Stimulated activated CD8-positive, alpha-beta memory T cell treated with anti-CD3 and anti-CD28 coated beads, Interleukin-12 subunit alpha, Interleukin-12 subunit beta, amount 100 ng/mL, for 24 hours (primary cell): ENCODE results near the gene GBP7.
"Not testable (repeated sequence)": the region's sequence is repeated elsewhere in the genome, so short reads cannot be mapped to it uniquely, and the experiment has no call there.

Source experiments
- DNase-seq: peaks from one replicate; pipeline ENCODE4 v3.0.0-alpha.2; 2020; ENCODE audit errors: extremely low read depth

GBP7 gene

DNA sequence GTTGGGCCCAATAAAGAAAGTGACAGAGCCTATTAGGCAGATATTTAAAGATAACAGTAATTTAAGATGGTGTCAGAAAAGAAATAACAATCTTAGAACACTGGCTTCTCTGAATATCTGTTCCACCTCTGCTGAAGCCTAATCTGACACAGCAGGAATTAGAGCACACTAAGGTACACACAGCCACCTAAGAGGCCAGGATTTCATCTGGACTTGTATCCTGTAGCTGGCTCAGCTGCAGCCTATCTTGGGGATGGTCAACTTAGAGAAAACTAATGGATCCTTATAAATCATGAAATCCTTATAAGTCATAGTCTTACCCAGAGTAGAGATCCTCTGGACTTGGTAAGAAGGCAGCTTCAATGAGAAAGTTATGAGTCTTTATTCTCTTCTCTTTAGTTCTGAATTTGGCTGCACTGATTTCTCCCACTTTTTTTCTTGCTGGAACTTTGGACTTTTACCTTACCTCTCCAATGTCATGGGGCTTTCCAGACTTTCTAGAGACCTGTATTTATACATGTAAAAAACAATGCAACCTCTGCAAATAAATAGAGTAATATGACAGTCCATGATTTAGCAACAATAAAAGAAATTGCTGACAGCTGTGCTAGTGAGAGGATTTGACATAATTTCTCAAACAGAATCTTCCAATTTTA lies at the start of gene GBP7:
TSS of gene GBP7 (minus strand) at position 403 of the 656 bp plus-strand sequence. CDS start 4,068 bp downstream, outside the sequence.
- DNase-seq = no peak

- no peak for DNase-seq
Measured at GRCh38 chr1:89221341-89221740, 45.5 kb upstream of the GBP7 start.

DNA sequence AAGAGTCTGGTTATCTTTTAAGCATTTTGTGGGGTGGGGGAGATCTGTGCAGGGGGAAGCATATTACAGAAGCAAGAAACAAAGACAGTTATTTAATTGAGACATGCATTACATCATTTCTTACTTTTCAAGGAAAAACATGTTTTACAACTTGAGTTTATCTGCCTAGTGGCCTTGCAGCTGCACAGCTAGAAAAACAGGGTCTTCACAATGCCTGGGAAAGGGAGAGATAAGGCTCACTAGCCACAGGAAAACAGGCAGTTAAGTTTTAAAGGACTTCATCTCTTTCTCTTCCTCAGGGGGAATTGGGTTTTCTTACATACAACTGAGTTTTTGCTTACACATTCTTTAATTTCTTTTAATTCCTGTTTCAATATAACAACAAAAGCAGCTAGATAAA lies 44.0 kb upstream of the GBP7 start:
- DNase-seq = not testable (repeated sequence)

- not testable (repeated sequence) for DNase-seq
Measured at GRCh38 chr1:89218941-89219340, 43.1 kb upstream of the GBP7 start.

- no peak for DNase-seq
Measured at GRCh38 chr1:89213347-89213746, 37.5 kb upstream of the GBP7 start.

- no peak for DNase-seq
Measured at GRCh38 chr1:89211035-89211634, 35.3 kb upstream of the GBP7 start.

- no peak for DNase-seq
Measured at GRCh38 chr1:89206373-89206772, 30.6 kb upstream of the GBP7 start.

DNA sequence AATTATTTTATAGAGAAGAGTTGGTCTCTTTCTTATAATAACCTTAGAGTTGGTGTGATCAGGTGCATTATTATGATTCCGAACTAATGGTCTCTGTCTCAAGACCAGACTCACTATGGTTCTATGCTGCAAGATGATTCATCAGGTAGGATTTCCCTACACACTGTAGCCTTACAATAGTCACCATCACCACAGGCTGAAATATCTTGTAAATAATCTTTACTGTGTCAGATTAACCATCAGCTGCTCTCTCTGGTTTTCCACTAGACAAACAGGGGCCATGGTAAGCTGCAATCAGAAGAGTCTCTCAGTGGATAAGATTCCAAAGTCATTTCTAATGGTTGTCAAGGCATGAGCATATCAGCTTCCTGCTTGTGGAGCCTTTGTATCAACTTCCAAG lies 27.4 kb upstream of the GBP7 start:
- no peak for DNase-seq

GRCh38 chr1:89201106-89201794 lies 25.4 kb upstream of the GBP7 start:
- DNase-seq = no peak

DNA sequence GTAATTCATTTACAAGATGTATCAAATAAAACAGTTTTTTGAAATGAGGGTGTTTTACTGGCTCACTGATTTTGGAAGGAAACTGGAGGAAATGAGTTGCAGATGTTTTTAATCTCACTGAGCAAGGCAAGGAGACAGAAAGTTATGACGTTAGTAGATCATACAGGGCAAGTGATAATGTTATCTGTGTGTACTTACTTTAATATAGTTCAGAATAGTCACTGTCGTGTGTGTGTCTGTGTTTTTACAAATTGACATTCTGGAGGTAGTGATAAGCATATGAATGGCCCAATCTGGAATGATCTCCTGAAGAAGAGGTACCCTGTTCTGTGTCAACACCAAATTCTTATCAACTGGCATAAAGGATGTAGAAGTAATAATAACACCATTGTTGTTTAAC lies 24.9 kb upstream of the GBP7 start:
- no peak for DNase-seq

- DNase-seq = no peak
Measured at GRCh38 chr1:89199525-89200031, 23.8 kb upstream of the GBP7 start.

GRCh38 chr1:89198491-89199072 lies 22.8 kb upstream of the GBP7 start, which contains the start of gene GBP4:
GBP4 (minus strand) TSS chr1:89198942; CDS start chr1:89198834, 108 bp downstream.
- DNase-seq = no peak

DNA sequence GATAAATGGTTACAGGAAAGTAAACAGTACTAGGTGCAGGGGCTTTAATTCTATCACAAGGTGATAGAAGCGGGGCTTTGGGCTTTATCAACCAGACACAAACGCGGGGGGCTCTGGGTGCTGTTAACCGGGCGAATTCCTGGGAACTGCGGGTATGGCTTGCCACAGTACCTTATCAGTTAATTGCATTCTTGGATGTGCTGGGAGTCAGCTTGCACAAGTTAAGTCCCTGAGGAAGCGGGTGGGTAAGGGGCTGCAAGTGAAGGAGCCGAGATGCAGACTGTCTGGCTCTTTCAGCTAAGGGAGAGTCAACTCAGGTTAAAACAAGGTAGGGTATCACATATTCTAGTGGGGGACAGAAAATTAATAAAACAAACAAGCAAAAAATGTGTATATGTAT lies 22.3 kb upstream of the GBP7 start:
- DNase-seq = no peak

- no peak for DNase-seq
Measured at GRCh38 chr1:89195476-89195875, 19.7 kb upstream of the GBP7 start.

DNA sequence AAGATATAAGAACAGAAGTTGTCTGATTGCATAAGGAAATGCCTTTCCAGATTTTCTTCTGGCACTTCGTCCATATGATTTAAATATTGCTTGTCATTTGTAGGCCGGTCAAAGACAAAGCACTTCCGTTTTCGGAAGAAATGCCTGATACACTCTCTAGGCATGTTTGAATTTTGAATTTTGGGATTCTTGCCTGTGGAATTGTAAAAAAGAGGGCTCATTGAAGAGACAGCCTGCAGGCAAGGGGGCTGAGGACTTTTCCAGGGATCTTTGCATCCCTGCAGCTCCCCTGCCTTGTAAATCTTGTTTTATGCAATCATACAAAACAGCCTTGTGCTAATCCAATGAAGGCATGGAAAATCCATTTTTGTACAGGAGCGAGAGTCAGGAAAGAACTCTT lies 15.5 kb upstream of the GBP7 start:
- DNase-seq = no peak

DNA sequence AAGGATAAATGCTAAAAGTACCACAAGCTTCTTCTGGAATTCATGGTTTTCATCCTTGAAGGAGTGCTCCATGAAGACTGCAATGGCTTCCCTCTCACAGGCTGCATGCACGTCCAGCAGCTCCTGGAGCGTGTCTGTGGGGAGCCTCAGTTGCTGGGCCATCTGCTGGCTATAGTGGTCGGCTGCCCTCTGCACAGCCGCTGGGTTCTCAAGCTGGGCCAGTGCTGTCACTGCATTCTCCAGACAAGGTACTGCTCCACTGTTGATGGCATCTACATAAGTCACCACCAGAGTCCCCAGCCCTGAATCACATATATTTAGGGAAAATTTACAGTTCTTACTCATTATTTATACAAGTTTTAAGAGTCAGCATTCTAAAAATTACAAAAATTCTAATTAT lies 14.2 kb upstream of the GBP7 start:
- no peak for DNase-seq

DNA sequence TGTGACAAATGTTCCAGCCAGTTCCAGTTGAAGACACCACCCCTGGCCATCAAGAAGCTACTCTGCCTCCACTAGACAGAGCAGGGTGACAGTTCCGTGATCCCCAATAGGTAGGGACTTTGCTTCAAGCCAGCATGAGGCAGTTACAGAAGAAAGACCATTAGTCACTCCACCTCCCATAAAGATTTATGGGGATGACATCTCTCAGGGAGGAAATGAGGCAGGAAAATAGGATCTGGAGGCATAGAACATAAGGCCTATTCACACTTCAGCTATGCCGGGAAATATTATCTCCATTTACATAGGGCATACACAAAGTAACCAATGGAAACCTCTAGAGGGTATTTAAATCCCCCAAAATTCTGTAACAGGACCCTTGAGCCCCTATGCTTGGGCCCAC lies 3.5 kb upstream of the GBP7 start:
- DNase-seq = no peak

DNA sequence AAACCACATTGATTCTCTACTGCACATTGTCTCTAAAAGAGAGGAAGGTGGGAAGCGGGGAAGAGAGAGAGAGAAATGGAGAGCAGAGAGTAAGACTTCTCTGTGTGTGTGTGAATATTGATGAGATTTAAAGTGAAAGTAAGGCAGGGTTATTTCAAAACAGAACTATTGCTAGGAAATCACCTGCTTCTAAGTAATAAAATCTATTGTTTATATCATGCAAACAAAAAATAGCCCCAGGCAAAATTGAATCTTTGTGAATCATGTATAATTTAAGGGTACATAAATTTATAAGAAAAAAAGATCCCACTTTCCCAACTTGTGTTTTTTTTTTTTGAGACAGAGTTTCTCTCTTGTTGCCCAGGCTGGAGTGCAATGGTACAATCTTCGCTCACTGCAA lies 1.2 kb upstream of the GBP7 start:
- no peak for DNase-seq

- no peak for DNase-seq
Measured at GRCh38 chr1:89174491-89174890, 1.3 kb downstream of the GBP7 start.

- no peak for DNase-seq
Measured at GRCh38 chr1:89172468-89173143, 3.2 kb downstream of the GBP7 start.

- DNase-seq = no peak
Measured at GRCh38 chr1:89171067-89171438, 4.8 kb downstream of the GBP7 start.
